HEK293 (cell line): ENCODE measurements around the gene ASXL3.

Experiments
- CTCF ChIA-PET: fragments of 350-600 bp; formaldehyde crosslinking; extraction: SDS; loops from one replicate; lab custom pipeline; 2021; ENCODE audit warnings: antibody characterized with exemption; lab: Yijun Ruan, JAX
- POLR2A ChIA-PET: fragments of 300-600 bp; formaldehyde crosslinking; extraction: SDS; loops from one replicate; lab custom pipeline; 2020; ENCODE audit warnings: antibody characterized with exemption, inconsistent platforms; lab: Yijun Ruan, JAX
- H3K27ac ChIP-seq: fragments of 200-500 bp; sonication (Bioruptor generic); 2 replicates; pipeline ENCODE4 v1.5.1; 2014; ENCODE audit warnings: low read depth, low read length, control low read depth, inconsistent platforms; ENCODE audit errors: extremely low read depth
- H3K36me3 ChIP-seq, 2 experiments: fragments of 200-500 bp in 1 of 2; sonication (Bioruptor generic) in 1 of 2; 1 replicate in 1 of 2; 2 replicates in 1 of 2; pipeline ENCODE4 v1.5.1; 2014 to 2017; ENCODE audit warnings: inconsistent platforms in 2 of 2, low read length in 2 of 2; ENCODE audit not compliant: control insufficient read depth in 2 of 2, insufficient read depth in 1 of 2
- H3K4me1 ChIP-seq: fragments of 200-500 bp; sonication (Bioruptor generic); 2 replicates; pipeline ENCODE4 v1.5.1; 2014; ENCODE audit warnings: mild to moderate bottlenecking, low read length, inconsistent platforms; ENCODE audit not compliant: control insufficient read depth, insufficient read depth
- H3K4me3 ChIP-seq: 2 replicates; pipeline ENCODE4 v1.5.1; 2011; ENCODE audit warnings: low read depth, mild to moderate bottlenecking, control low read depth, low read length, moderate library complexity
- H3K9me3 ChIP-seq: fragments of 200-500 bp; sonication (Bioruptor generic); 2 replicates; pipeline ENCODE4 v1.5.1; 2014; ENCODE audit warnings: low read depth, low read length, inconsistent platforms; ENCODE audit not compliant: control insufficient read depth, insufficient read depth
- KLF10 ChIP-seq: fragments of 450-650 bp; IDR thresholded peaks from 2 replicates; pipeline ENCODE4 v1.5.1; 2018; ENCODE audit warnings: missing biosample characterization, mild to moderate bottlenecking, missing genetic modification characterization
- KLF8 ChIP-seq: fragments of 450-650 bp; formaldehyde crosslinking; IDR thresholded peaks from 2 replicates; pipeline ENCODE4 v1.5.1; 2016; ENCODE audit warnings: missing biosample characterization, missing genetic modification characterization
- SCRT2 ChIP-seq: fragments of 450-650 bp; formaldehyde crosslinking; IDR thresholded peaks from 2 replicates; pipeline ENCODE4 v1.5.1; 2016; ENCODE audit warnings: missing biosample characterization, missing genetic modification characterization
- ZFP3 ChIP-seq: fragments of 450-650 bp; formaldehyde crosslinking; IDR thresholded peaks from 2 replicates; pipeline ENCODE4 v1.5.1; 2016; ENCODE audit warnings: low read depth, missing biosample characterization, missing genetic modification characterization
- ZIC2 ChIP-seq: fragments of 450-650 bp; formaldehyde crosslinking; IDR thresholded peaks from 2 replicates; pipeline ENCODE4 v1.5.1; 2016; ENCODE audit warnings: missing biosample characterization, missing genetic modification characterization
- ZNF132 ChIP-seq: fragments of 450-650 bp; formaldehyde crosslinking; IDR thresholded peaks from 2 replicates; pipeline ENCODE4 v1.5.1; 2017; ENCODE audit warnings: missing biosample characterization, missing genetic modification characterization, borderline replicate concordance
- ZNF140 ChIP-seq: fragments of 450-650 bp; formaldehyde crosslinking; IDR thresholded peaks from 2 replicates; pipeline ENCODE4 v1.5.1; 2016; ENCODE audit warnings: missing biosample characterization, missing genetic modification characterization
- ZNF221 ChIP-seq: fragments of 450-650 bp; formaldehyde crosslinking; IDR thresholded peaks from 2 replicates; pipeline ENCODE4 v1.5.1; 2017; ENCODE audit warnings: missing biosample characterization, missing genetic modification characterization, borderline replicate concordance
- ZNF248 ChIP-seq: fragments of 450-650 bp; formaldehyde crosslinking; IDR thresholded peaks from 2 replicates; pipeline ENCODE4 v1.5.1; 2017; ENCODE audit warnings: missing biosample characterization, missing genetic modification characterization
- ZNF266 ChIP-seq: fragments of 450-650 bp; formaldehyde crosslinking; IDR thresholded peaks from 2 replicates; pipeline ENCODE4 v1.5.1; 2016; ENCODE audit warnings: missing biosample characterization, missing genetic modification characterization, low read depth
- ZNF335 ChIP-seq: fragments of 450-650 bp; formaldehyde crosslinking; conservative IDR thresholded peaks from 2 replicates; pipeline ENCODE4 v1.5.1; 2016; ENCODE audit warnings: missing biosample characterization, missing genetic modification characterization
- ZNF391 ChIP-seq: fragments of 450-650 bp; formaldehyde crosslinking; IDR thresholded peaks from 2 replicates; pipeline ENCODE4 v1.5.1; 2016; ENCODE audit warnings: low read depth, missing biosample characterization, missing genetic modification characterization, borderline replicate concordance
- ZNF404 ChIP-seq: fragments of 450-650 bp; formaldehyde crosslinking; IDR thresholded peaks from 2 replicates; pipeline ENCODE4 v1.5.1; 2017; ENCODE audit warnings: missing biosample characterization, missing genetic modification characterization
- ZNF426 ChIP-seq: fragments of 450-650 bp; formaldehyde crosslinking; IDR thresholded peaks from 2 replicates; pipeline ENCODE4 v1.5.1; 2017; ENCODE audit warnings: missing biosample characterization, missing genetic modification characterization, mild to moderate bottlenecking, inconsistent platforms, moderate library complexity
- ZNF561 ChIP-seq: fragments of 450-650 bp; IDR thresholded peaks from 2 replicates; pipeline ENCODE4 v1.5.1; 2018; ENCODE audit warnings: missing biosample characterization, missing genetic modification characterization, borderline replicate concordance
- ZNF600 ChIP-seq: fragments of 450-650 bp; formaldehyde crosslinking; IDR thresholded peaks from 2 replicates; pipeline ENCODE4 v1.5.1; 2016; ENCODE audit warnings: missing biosample characterization, missing genetic modification characterization
- ZNF621 ChIP-seq: fragments of 450-650 bp; formaldehyde crosslinking; IDR thresholded peaks from 2 replicates; pipeline ENCODE4 v1.5.1; 2017; ENCODE audit warnings: missing biosample characterization, missing genetic modification characterization
- ZNF639 ChIP-seq: fragments of 450-650 bp; formaldehyde crosslinking; IDR thresholded peaks from 2 replicates; pipeline ENCODE4 v1.5.1; 2016; ENCODE audit warnings: missing biosample characterization, missing genetic modification characterization
- ZNF660 ChIP-seq: fragments of 450-650 bp; IDR thresholded peaks from 2 replicates; pipeline ENCODE4 v1.5.1; 2018; ENCODE audit warnings: missing biosample characterization, mild to moderate bottlenecking, missing genetic modification characterization
- ZNF792 ChIP-seq: fragments of 450-650 bp; formaldehyde crosslinking; IDR thresholded peaks from 2 replicates; pipeline ENCODE4 v1.5.1; 2016; ENCODE audit warnings: missing biosample characterization, missing genetic modification characterization
- TF ChIP-seq, protein P1 (sequence below): fragments of 450-650 bp; formaldehyde crosslinking; IDR thresholded peaks from 2 replicates; pipeline ENCODE4 v1.5.1; 2016; ENCODE audit warnings: missing biosample characterization, missing genetic modification characterization
- TF ChIP-seq, protein P2 (sequence below): fragments of 450-650 bp; formaldehyde crosslinking; IDR thresholded peaks from 2 replicates; pipeline ENCODE4; 2016; ENCODE audit warnings: missing biosample characterization, missing genetic modification characterization
- TF ChIP-seq, protein P3 (sequence below): fragments of 450-650 bp; formaldehyde crosslinking; IDR thresholded peaks from 2 replicates; pipeline ENCODE4 v1.5.1; 2016; ENCODE audit warnings: missing biosample characterization, missing genetic modification characterization, low read depth
- TF ChIP-seq, protein P4 (sequence below): sonication (generic); formaldehyde crosslinking; IDR thresholded peaks from 2 replicates; pipeline ENCODE4 v1.8.1; 2022; ENCODE audit warnings: mild to moderate bottlenecking, moderate library complexity, missing genetic modification reagents
- TF ChIP-seq, protein P5 (sequence below): fragments of 450-650 bp; formaldehyde crosslinking; IDR thresholded peaks from 2 replicates; pipeline ENCODE4 v1.5.1; 2016; ENCODE audit warnings: missing biosample characterization, missing genetic modification characterization, borderline replicate concordance

ASXL3 gene

GRCh38 chr18:33733376-33733775 is 155.4 kb downstream of the ASXL3 start (continued):
- TF ChIP-seq, protein P1, sequence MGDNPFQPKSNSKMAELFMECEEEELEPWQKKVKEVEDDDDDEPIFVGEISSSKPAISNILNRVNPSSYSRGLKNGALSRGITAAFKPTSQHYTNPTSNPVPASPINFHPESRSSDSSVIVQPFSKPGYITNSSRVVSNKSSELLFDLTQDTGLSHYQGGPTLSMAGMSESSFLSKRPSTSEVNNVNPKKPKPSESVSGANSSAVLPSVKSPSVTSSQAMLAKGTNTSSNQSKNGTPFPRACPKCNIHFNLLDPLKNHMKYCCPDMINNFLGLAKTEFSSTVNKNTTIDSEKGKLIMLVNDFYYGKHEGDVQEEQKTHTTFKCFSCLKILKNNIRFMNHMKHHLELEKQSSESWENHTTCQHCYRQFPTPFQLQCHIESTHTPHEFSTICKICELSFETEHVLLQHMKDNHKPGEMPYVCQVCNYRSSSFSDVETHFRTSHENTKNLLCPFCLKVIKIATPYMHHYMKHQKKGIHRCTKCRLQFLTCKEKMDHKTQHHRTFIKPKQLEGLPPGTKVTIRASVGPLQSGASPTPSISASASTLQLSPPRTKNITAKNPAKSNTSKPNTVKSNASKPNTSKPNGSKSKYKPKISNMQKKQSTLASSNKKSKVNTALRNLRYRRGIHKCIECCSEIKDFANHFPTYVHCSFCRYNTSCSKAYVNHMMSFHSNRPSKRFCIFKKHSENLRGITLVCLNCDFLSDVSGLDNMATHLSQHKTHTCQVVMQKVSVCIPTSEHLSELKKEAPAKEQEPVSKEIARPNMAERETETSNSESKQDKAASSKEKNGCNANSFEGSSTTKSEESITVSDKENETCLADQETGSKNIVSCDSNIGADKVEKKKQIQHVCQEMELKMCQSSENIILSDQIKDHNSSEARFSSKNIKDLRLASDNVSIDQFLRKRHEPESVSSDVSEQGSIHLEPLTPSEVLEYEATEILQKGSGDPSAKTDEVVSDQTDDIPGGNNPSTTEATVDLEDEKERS (tag by site-specific recombination), result no peak
- no peak for TF ChIP-seq ZNF140 (tag by site-specific recombination)
- TF ChIP-seq ZNF639 (tag by site-specific recombination), result no peak
- no peak for TF ChIP-seq ZFP3 (tag by site-specific recombination)
- no peak for TF ChIP-seq KLF10 (tag by site-specific recombination)
- TF ChIP-seq SCRT2 (tag by site-specific recombination), result no peak
- TF ChIP-seq, protein P2, sequence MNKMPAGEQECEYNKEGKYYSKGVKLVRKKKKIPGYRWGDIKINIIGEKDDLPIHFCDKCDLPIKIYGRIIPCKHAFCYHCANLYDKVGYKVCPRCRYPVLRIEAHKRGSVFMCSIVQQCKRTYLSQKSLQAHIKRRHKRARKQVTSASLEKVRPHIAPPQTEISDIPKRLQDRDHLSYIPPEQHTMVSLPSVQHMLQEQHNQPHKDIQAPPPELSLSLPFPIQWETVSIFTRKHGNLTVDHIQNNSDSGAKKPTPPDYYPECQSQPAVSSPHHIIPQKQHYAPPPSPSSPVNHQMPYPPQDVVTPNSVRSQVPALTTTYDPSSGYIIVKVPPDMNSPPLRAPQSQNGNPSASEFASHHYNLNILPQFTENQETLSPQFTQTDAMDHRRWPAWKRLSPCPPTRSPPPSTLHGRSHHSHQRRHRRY (tag by site-specific recombination), result no peak

DNA sequence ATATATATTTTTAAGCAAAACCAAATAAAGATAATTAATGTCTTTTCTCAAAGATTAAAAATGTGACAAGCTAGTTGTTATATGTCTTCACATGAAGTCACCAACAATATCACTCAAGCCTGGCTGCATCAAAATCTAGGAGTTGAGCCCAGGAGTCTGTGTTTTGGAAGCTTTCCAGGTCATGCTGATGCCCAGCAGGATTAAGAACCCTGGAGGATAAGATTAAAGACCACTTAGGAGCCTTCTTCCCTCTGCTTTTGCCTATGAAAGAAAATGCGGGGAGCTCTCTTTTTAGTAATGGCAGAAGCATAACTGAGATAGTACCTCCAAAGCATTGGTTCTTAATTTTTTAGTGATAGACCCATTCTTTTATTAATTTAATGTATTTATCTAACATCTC is 157.4 kb downstream of the ASXL3 start:
- no peak for TF ChIP-seq ZNF600
- TF ChIP-seq, protein P3, sequence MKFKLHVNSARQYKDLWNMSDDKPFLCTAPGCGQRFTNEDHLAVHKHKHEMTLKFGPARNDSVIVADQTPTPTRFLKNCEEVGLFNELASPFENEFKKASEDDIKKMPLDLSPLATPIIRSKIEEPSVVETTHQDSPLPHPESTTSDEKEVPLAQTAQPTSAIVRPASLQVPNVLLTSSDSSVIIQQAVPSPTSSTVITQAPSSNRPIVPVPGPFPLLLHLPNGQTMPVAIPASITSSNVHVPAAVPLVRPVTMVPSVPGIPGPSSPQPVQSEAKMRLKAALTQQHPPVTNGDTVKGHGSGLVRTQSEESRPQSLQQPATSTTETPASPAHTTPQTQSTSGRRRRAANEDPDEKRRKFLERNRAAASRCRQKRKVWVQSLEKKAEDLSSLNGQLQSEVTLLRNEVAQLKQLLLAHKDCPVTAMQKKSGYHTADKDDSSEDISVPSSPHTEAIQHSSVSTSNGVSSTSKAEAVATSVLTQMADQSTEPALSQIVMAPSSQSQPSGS (tag by site-specific recombination), result no peak
- no peak for TF ChIP-seq ZNF335 (tag by site-specific recombination)
- TF ChIP-seq ZIC2 (tag by site-specific recombination), result peak; percentile 48
- TF ChIP-seq ZNF266 (tag by site-specific recombination), result no peak
- TF ChIP-seq ZNF426 (tag by site-specific recombination), result no peak
- no peak for TF ChIP-seq ZNF660
- TF ChIP-seq ZNF621 (tag by site-specific recombination), result no peak
- TF ChIP-seq, all 188 proteins: peak for 1
- Histone ChIP-seq H3K27ac (no peak overlapping the region), H3K36me3 (peaks cover 0 to 14% of the 10 kb centered on the region in 2 experiments; a peak in 1 of 3 replicates), H3K4me3 (no peak overlapping the region), H3K9me3 (no peaks in the 10 kb centered on the region), H3K4me1 (no peaks in the 10 kb centered on the region)
- ChIA-PET CTCF (interaction anchor here (0.7 to 1.7 kb wide), 5 partner anchors 9 to 524 kb away, joined by 3 to 9 read pairs (median 3); no protein-coding TSS in a partner anchor), POLR2A (no interaction called here)

GRCh38 chr18:33741760-33742159 is 163.7 kb downstream of the ASXL3 start:
- Histone ChIP-seq H3K9me3 (no peaks in the 10 kb centered on the region), H3K4me1 (no peaks in the 10 kb centered on the region)
- no peak for TF ChIP-seq ZNF132 (tag by site-specific recombination)
- no peak for TF ChIP-seq ZNF391 (tag by site-specific recombination)
- no peak for TF ChIP-seq ZNF792 (tag by site-specific recombination)
- no peak for TF ChIP-seq ZNF561 (tag by site-specific recombination)
- TF ChIP-seq ZNF248 (tag by site-specific recombination), result no peak
- TF ChIP-seq, protein P4, sequence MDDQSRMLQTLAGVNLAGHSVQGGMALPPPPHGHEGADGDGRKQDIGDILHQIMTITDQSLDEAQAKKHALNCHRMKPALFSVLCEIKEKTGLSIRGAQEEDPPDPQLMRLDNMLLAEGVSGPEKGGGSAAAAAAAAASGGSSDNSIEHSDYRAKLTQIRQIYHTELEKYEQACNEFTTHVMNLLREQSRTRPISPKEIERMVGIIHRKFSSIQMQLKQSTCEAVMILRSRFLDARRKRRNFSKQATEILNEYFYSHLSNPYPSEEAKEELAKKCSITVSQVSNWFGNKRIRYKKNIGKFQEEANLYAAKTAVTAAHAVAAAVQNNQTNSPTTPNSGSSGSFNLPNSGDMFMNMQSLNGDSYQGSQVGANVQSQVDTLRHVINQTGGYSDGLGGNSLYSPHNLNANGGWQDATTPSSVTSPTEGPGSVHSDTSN (CRISPR knock-in tag), result no peak
- TF ChIP-seq, protein P5, sequence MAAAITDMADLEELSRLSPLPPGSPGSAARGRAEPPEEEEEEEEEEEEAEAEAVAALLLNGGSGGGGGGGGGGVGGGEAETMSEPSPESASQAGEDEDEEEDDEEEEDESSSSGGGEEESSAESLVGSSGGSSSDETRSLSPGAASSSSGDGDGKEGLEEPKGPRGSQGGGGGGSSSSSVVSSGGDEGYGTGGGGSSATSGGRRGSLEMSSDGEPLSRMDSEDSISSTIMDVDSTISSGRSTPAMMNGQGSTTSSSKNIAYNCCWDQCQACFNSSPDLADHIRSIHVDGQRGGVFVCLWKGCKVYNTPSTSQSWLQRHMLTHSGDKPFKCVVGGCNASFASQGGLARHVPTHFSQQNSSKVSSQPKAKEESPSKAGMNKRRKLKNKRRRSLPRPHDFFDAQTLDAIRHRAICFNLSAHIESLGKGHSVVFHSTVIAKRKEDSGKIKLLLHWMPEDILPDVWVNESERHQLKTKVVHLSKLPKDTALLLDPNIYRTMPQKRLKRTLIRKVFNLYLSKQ (tag by site-specific recombination), result no peak
- TF ChIP-seq ZNF404, result no peak
- no peak for TF ChIP-seq KLF8 (tag by site-specific recombination)
- no peak for TF ChIP-seq ZNF221
- TF ChIP-seq, all 188 proteins: peak for 0
- Histone ChIP-seq H3K4me3 (no peak overlapping the region), H3K27ac (no peak overlapping the region), H3K36me3 (peaks cover 0 to 43% of the 10 kb centered on the region in 2 experiments; a peak in 1 of 3 replicates)
- CTCF ChIA-PET, result no interaction called here
- POLR2A ChIA-PET, result no interaction called here
